Liver (tissue), 9 donors: Measurements from ENCODE around the gene LGALS8. TPM values are rescaled to one million over a fixed set of nuclear protein-coding genes. Genes with fewer than 3 reads are reported as not detected.

Source experiments
- DNase-seq: peaks from one replicate; pipeline ENCODE4 v3.0.0-alpha.2; 2017; ENCODE audit warnings: low spot score
- H3K27ac ChIP-seq, 2 donors: one replicate each; pipeline ENCODE4 v1.7.0; 2013; ENCODE audit warnings: inconsistent platforms in 2 of 2, low read length in 2 of 2, control low read depth in 1 of 2, low read depth in 1 of 2, mild to moderate bottlenecking in 1 of 2
- H3K27me3 ChIP-seq, 4 donors: one replicate each; pipeline versions ENCODE4 v1.6.1 to v1.7.0; 2013; ENCODE audit warnings: low read length in 3 of 4, inconsistent platforms in 1 of 4, mild to moderate bottlenecking in 1 of 4, moderate library complexity in 1 of 4; ENCODE audit not compliant: control insufficient read depth in 4 of 4, insufficient read depth in 4 of 4
- H3K36me3 ChIP-seq, 4 donors: one replicate each; pipeline versions ENCODE4 v1.6.1 to v1.7.0; 2013; ENCODE audit warnings: low read length in 3 of 4, mild to moderate bottlenecking in 3 of 4, low read depth in 1 of 4, moderate library complexity in 1 of 4; ENCODE audit not compliant: control insufficient read depth in 4 of 4, insufficient read depth in 3 of 4
- H3K4me1 ChIP-seq, 4 donors: one replicate each; pipeline versions ENCODE4 v1.6.1 to v1.7.0; 2013; ENCODE audit warnings: low read length in 3 of 4, mild to moderate bottlenecking in 3 of 4, moderate library complexity in 1 of 4; ENCODE audit not compliant: control insufficient read depth in 4 of 4, insufficient read depth in 4 of 4
- H3K4me3 ChIP-seq, 3 donors: one replicate each; pipeline versions ENCODE4 v1.6.1 to v1.7.0; 2013; ENCODE audit warnings: low read length in 3 of 3, control low read depth in 1 of 3, low read depth in 1 of 3, mild to moderate bottlenecking in 1 of 3
- H3K9ac ChIP-seq, 2 donors: one replicate each; pipeline ENCODE4 v1.7.0; 2013; ENCODE audit warnings: low read length in 2 of 2, mild to moderate bottlenecking in 2 of 2, moderate library complexity in 2 of 2, control low read depth in 1 of 2, low read depth in 1 of 2
- H3K9me3 ChIP-seq, 4 donors: one replicate each; pipeline versions ENCODE4 v1.6.1 to v1.7.0; 2013; ENCODE audit warnings: low read length in 3 of 4; ENCODE audit not compliant: control insufficient read depth in 4 of 4
- EGR1 ChIP-seq, 2 donors: IDR thresholded peaks; 2 replicates each; pipeline ENCODE4 v1.6.1; 2016 to 2018; ENCODE audit warnings: antibody characterized with exemption in 2 of 2, low read depth in 2 of 2
- FOXA1 ChIP-seq: IDR thresholded peaks from 2 replicates; pipeline ENCODE4 v1.6.1; 2016; ENCODE audit warnings: antibody characterized with exemption
- FOXA2 ChIP-seq: IDR thresholded peaks from 2 replicates; pipeline ENCODE4 v1.6.1; 2016; ENCODE audit warnings: antibody characterized with exemption
- GABPA ChIP-seq, 2 donors: IDR thresholded peaks in 1 of 2; conservative IDR thresholded peaks in 1 of 2; 2 replicates each; pipeline ENCODE4 v1.6.1; 2016; ENCODE audit warnings: antibody characterized with exemption in 2 of 2, mild to moderate bottlenecking in 1 of 2, moderate library complexity in 1 of 2
- HNF4A ChIP-seq, 2 donors: conservative IDR thresholded peaks; 2 replicates each; pipeline ENCODE4 v1.6.1; 2016; ENCODE audit warnings: antibody characterized with exemption in 2 of 2, mild to moderate bottlenecking in 2 of 2
- HNF4G ChIP-seq: IDR thresholded peaks from 2 replicates; pipeline ENCODE4 v1.6.1; 2016; ENCODE audit warnings: antibody characterized with exemption
- JUND ChIP-seq, 2 donors: IDR thresholded peaks; 2 replicates each; pipeline ENCODE4 v1.6.1; 2016; ENCODE audit warnings: antibody characterized with exemption in 2 of 2
- RXRA ChIP-seq, 2 donors: IDR thresholded peaks; 2 replicates each; pipeline ENCODE4 v1.6.1; 2017 to 2018; ENCODE audit warnings: antibody characterized with exemption in 2 of 2, mild to moderate bottlenecking in 1 of 2
- SP1 ChIP-seq: IDR thresholded peaks from 2 replicates; pipeline ENCODE4 v1.6.1; 2018; ENCODE audit warnings: antibody characterized with exemption, mild to moderate bottlenecking
- TAF1 ChIP-seq: conservative IDR thresholded peaks from 2 replicates; pipeline ENCODE4 v1.6.1; 2016; ENCODE audit warnings: antibody characterized with exemption, mild to moderate bottlenecking
- YY1 ChIP-seq: IDR thresholded peaks from 2 replicates; pipeline ENCODE4 v1.6.1; 2016; ENCODE audit warnings: antibody characterized with exemption, mild to moderate bottlenecking
- WGBS: extraction: QIAGEN DNeasy Blood & Tissue Kit; methylation state at CpG from one replicate; pipeline ENCODE4 v1.1.7; 2013; 5-methylcytosine and 5-hydroxymethylcytosine counted together
- polyA plus RNA-seq, 2 donors: library from polyadenylated mRNA; stranded (reverse) in 1 of 2; unstranded in 1 of 2; fragments of 200-250 nt in 1 of 2; fragments of >200 nt in 1 of 2; fragmentation: Nextera tagmentation in 1 of 2; extraction: Ambion mirVana in 1 of 2; gene quantifications; one replicate each; pipeline versions ENCODE4 v1.2.1 to v1.2.3, GENCODE V29; 2013 to 2015
- total RNA-seq, 2 donors: library from RNA; depleted of rRNA; stranded (reverse); fragments of >200 nt; gene quantifications; one replicate each; pipeline ENCODE4 v1.2.3, GENCODE V29; 2014
- TF ChIP-seq, protein P1 (sequence below): IDR thresholded peaks from 2 replicates; pipeline ENCODE4 v1.6.1; 2016; ENCODE audit warnings: antibody characterized with exemption
- TF ChIP-seq, protein P2 (sequence below): IDR thresholded peaks from 2 replicates; pipeline ENCODE4 v1.6.1; 2016; ENCODE audit warnings: antibody characterized with exemption, mild to moderate bottlenecking
- TF ChIP-seq, protein P3 (sequence below): IDR thresholded peaks from 2 replicates; pipeline ENCODE4 v1.6.1; 2016; ENCODE audit warnings: antibody characterized with exemption
- TF ChIP-seq, protein P4 (sequence below): fragments of 150-350 bp; IDR thresholded peaks from 2 replicates; pipeline ENCODE4 v1.5.1; 2017; ENCODE audit warnings: improper control_type of control experiment, low read depth, low read length; ENCODE audit not compliant: missing input control
- donor health status: healthy.
- donor health status: healthy.
- donor health status: healthy.
- donor health status: healthy.
- donor health status: healthy.

The LGALS8 gene
- total and polyA plus RNA-seq, 4 donors, result 20.7 to 75.9 (median 50.4) TPM

DNA sequence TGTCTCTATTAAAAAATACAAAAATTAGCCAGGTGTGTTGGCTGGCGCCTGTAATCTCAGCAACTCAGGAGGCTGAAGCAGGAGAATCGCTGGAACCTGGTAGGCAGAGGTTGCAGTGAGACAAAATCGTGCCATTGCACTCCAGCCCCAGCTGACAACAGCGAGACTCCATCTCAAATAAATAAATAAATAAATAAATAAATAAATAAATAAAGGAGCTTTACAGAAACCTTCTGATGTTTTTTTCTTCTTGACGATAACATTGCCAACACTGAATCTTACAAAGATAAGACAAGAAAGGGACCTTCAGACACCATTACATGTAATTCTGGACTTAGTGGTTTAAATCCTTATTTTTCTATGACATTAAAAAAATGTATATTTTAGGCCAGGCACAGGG, 47.8 kb upstream of the LGALS8 start:
- no peaks in the 10 kb centered on the region for H3K4me1 ChIP-seq
- H3K9ac ChIP-seq, result no peak overlapping the region
- TF ChIP-seq GABPA (IDR thresholded peaks at IDR 0.05 in 1 of 2, conservative IDR thresholded peaks at IDR 0.05 in 1 of 2) (no peak), EGR1 (IDR thresholded peaks at IDR 0.05; ENCODE audit: low read depth in 2 of 2) (no peak), JUND (IDR thresholded peaks at IDR 0.05) (no peak), TAF1 (no peak), FOXA2 (no peak), HNF4A (conservative IDR thresholded peaks at IDR 0.05) (no peak), SP1 (no peak), HNF4G (no peak), YY1 (no peak), RXRA (IDR thresholded peaks at IDR 0.05) (no peak), FOXA1 (no peak)
- TF ChIP-seq, protein P1, sequence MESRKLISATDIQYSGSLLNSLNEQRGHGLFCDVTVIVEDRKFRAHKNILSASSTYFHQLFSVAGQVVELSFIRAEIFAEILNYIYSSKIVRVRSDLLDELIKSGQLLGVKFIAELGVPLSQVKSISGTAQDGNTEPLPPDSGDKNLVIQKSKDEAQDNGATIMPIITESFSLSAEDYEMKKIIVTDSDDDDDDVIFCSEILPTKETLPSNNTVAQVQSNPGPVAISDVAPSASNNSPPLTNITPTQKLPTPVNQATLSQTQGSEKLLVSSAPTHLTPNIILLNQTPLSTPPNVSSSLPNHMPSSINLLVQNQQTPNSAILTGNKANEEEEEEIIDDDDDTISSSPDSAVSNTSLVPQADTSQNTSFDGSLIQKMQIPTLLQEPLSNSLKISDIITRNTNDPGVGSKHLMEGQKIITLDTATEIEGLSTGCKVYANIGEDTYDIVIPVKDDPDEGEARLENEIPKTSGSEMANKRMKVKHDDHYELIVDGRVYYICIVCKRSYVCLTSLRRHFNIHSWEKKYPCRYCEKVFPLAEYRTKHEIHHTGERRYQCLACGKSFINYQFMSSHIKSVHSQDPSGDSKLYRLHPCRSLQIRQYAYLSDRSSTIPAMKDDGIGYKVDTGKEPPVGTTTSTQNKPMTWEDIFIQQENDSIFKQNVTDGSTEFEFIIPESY, result no peak
- TF ChIP-seq, protein P2, sequence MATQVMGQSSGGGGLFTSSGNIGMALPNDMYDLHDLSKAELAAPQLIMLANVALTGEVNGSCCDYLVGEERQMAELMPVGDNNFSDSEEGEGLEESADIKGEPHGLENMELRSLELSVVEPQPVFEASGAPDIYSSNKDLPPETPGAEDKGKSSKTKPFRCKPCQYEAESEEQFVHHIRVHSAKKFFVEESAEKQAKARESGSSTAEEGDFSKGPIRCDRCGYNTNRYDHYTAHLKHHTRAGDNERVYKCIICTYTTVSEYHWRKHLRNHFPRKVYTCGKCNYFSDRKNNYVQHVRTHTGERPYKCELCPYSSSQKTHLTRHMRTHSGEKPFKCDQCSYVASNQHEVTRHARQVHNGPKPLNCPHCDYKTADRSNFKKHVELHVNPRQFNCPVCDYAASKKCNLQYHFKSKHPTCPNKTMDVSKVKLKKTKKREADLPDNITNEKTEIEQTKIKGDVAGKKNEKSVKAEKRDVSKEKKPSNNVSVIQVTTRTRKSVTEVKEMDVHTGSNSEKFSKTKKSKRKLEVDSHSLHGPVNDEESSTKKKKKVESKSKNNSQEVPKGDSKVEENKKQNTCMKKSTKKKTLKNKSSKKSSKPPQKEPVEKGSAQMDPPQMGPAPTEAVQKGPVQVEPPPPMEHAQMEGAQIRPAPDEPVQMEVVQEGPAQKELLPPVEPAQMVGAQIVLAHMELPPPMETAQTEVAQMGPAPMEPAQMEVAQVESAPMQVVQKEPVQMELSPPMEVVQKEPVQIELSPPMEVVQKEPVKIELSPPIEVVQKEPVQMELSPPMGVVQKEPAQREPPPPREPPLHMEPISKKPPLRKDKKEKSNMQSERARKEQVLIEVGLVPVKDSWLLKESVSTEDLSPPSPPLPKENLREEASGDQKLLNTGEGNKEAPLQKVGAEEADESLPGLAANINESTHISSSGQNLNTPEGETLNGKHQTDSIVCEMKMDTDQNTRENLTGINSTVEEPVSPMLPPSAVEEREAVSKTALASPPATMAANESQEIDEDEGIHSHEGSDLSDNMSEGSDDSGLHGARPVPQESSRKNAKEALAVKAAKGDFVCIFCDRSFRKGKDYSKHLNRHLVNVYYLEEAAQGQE, result no peak
- TF ChIP-seq, protein P3, sequence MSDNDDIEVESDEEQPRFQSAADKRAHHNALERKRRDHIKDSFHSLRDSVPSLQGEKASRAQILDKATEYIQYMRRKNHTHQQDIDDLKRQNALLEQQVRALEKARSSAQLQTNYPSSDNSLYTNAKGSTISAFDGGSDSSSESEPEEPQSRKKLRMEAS, result no peak
- TF ChIP-seq, protein P4, sequence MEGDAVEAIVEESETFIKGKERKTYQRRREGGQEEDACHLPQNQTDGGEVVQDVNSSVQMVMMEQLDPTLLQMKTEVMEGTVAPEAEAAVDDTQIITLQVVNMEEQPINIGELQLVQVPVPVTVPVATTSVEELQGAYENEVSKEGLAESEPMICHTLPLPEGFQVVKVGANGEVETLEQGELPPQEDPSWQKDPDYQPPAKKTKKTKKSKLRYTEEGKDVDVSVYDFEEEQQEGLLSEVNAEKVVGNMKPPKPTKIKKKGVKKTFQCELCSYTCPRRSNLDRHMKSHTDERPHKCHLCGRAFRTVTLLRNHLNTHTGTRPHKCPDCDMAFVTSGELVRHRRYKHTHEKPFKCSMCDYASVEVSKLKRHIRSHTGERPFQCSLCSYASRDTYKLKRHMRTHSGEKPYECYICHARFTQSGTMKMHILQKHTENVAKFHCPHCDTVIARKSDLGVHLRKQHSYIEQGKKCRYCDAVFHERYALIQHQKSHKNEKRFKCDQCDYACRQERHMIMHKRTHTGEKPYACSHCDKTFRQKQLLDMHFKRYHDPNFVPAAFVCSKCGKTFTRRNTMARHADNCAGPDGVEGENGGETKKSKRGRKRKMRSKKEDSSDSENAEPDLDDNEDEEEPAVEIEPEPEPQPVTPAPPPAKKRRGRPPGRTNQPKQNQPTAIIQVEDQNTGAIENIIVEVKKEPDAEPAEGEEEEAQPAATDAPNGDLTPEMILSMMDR, result no peak
- no peaks in the 10 kb centered on the region for H3K36me3 ChIP-seq
- no peaks in the 10 kb centered on the region for H3K27me3 ChIP-seq
- no peak overlapping the region for H3K4me3 ChIP-seq
- no peak for DNase-seq
- no peaks in the 10 kb centered on the region for H3K9me3 ChIP-seq
- WGBS, result 83% methylated on average over 5 of the region's 5 CpGs
- no peak overlapping the region for H3K27ac ChIP-seq

DNA sequence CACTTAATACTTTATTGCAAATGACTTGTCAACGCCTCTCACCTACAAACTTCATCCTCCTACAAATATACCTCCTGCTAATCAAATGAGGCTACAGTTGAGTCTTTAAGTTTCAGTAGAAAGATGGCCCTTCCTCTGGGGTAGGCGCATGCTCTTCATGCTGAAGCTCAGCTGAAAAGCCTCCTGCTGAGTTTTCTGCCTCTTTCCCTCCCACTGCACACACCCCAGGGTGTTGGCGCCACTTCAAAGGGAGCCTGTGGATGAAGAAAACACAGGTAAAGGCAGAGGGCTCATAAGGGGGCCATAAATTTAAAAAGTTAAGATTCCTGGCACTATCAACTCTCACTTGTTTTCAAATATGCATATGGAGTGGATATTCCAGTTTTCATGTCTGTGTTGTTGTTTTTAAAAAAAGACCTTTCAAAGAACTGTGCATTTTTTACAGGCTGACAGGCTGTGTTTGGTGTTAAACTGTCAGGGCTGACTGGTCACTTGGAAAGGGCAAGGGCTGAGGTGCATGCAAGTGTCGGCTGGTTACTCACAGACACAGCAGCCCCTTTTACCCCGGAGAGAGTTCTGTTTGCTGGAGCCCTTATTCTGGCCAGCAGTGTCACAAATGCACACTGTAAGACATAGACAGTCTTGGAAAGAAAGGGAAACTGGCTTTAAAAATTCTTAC, 42.9 kb upstream of the LGALS8 start:
- Histone ChIP-seq H3K36me3 (no peaks in the 10 kb centered on the region), H3K4me1 (no peaks in the 10 kb centered on the region), H3K27me3 (no peaks in the 10 kb centered on the region), H3K9me3 (no peaks in the 10 kb centered on the region), H3K4me3 (no peak overlapping the region), H3K27ac (no peak overlapping the region), H3K9ac (no peak overlapping the region)
- TF ChIP-seq HNF4A (conservative IDR thresholded peaks at IDR 0.05) (no peak), YY1 (no peak), TAF1 (no peak)
- TF ChIP-seq, protein P3, result no peak
- no peak for DNase-seq
- WGBS, result 77% methylated on average over 5 of the region's 5 CpGs
